A673 (cell line): Measurements from ENCODE around the gene CDX1. TPM values are rescaled to one million over a fixed set of nuclear protein-coding genes. Genes with fewer than 3 reads are reported as not detected.

ENCODE experiments used
- BruUV-seq: library from RNA; stranded (reverse); fragments of 400-500 nt; replicated peaks from 2 replicates; lab custom pipeline; 2021; lab: Mats Ljungman, UMichigan
- CTCF ChIA-PET: fragments of 300-600 bp; sonication (Branson Sonifier 250); formaldehyde crosslinking; loops from one replicate; lab custom pipeline; 2022; ENCODE audit warnings: antibody characterized with exemption; lab: Charles Lee
- POLR2A ChIA-PET: fragments of 300-600 bp; sonication (Branson Sonifier 250); formaldehyde crosslinking; loops from one replicate; lab custom pipeline; 2022; ENCODE audit warnings: antibody characterized with exemption; ENCODE audit not compliant: low non-redundant PET; lab: Charles Lee
- DNase-seq: peaks from one replicate; pipeline ENCODE4 v3.0.0-alpha.2; 2015; ENCODE audit warnings: low spot score
- H3K27ac ChIP-seq: fragments of 200-600 bp; sonication (generic); 2 replicates; pipeline ENCODE4 v1.5.1; 2016; ENCODE audit warnings: mixed run types, low read depth, mild to moderate bottlenecking, mixed read lengths, antibody characterized with exemption, low read length; ENCODE audit not compliant: poor library complexity, severe bottlenecking
- H3K27me3 ChIP-seq: fragments of 200-600 bp; sonication (generic); replicated peaks from 2 replicates; pipeline ENCODE4 v1.6.1; 2017; ENCODE audit warnings: mixed run types, low read depth, mild to moderate bottlenecking, mixed read lengths, antibody characterized with exemption, low read length; ENCODE audit not compliant: insufficient read depth, poor library complexity
- H3K36me3 ChIP-seq: fragments of 200-600 bp; sonication (generic); 2 replicates; pipeline ENCODE4 v1.6.1; 2016; ENCODE audit warnings: mixed run types, mild to moderate bottlenecking, mixed read lengths, antibody characterized with exemption, low read length; ENCODE audit not compliant: insufficient read depth, poor library complexity, severe bottlenecking
- H3K4me1 ChIP-seq: fragments of 200-600 bp; sonication (generic); 2 replicates; pipeline ENCODE4 v1.6.1; 2017; ENCODE audit warnings: mixed run types, mild to moderate bottlenecking, mixed read lengths, antibody characterized with exemption, low read length; ENCODE audit not compliant: insufficient read depth, poor library complexity, severe bottlenecking
- H3K4me3 ChIP-seq: fragments of 200-600 bp; sonication (generic); 2 replicates; pipeline ENCODE4 v1.5.1; 2016; ENCODE audit warnings: low read depth, mixed run types, mild to moderate bottlenecking, mixed read lengths, low read length; ENCODE audit not compliant: poor library complexity, severe bottlenecking
- H3K9me3 ChIP-seq: fragments of 200-600 bp; sonication (generic); 2 replicates; pipeline ENCODE4 v1.6.1; 2016; ENCODE audit warnings: mixed run types, low read depth, mild to moderate bottlenecking, mixed read lengths, antibody characterized with exemption, low read length; ENCODE audit not compliant: poor library complexity, severe bottlenecking
- EZH2 ChIP-seq: fragments of 200-600 bp; sonication (generic); IDR thresholded peaks from 2 replicates; pipeline ENCODE4 v1.6.1; 2017; ENCODE audit warnings: borderline replicate concordance, low read depth, mild to moderate bottlenecking, mixed read lengths, antibody characterized with exemption, low read length; ENCODE audit not compliant: poor library complexity, severe bottlenecking
- intact Hi-C: fragments of 100-400 bp; cut with micrococcal nuclease; formaldehyde crosslinking; loops from one replicate; pipeline ENCODE4 v1.10.0; 2022; ENCODE audit not compliant: unreplicated experiment
- total RNA-seq: library from RNA; stranded (reverse); gene quantifications from 2 replicates; pipeline ENCODE4 v1.2.3, GENCODE V29; 2021
- TF ChIP-seq, protein P1 (sequence below): fragments of 300-800, 200-600 bp; sonication (generic); conservative IDR thresholded peaks from 2 replicates; pipeline ENCODE4 v1.5.1; 2017; ENCODE audit warnings: low read depth, mild to moderate bottlenecking, antibody characterized with exemption, low read length, moderate library complexity, mixed read lengths

CDX1 gene
- total RNA-seq, 1 experiment from 2014 or later, result not detected

DNA sequence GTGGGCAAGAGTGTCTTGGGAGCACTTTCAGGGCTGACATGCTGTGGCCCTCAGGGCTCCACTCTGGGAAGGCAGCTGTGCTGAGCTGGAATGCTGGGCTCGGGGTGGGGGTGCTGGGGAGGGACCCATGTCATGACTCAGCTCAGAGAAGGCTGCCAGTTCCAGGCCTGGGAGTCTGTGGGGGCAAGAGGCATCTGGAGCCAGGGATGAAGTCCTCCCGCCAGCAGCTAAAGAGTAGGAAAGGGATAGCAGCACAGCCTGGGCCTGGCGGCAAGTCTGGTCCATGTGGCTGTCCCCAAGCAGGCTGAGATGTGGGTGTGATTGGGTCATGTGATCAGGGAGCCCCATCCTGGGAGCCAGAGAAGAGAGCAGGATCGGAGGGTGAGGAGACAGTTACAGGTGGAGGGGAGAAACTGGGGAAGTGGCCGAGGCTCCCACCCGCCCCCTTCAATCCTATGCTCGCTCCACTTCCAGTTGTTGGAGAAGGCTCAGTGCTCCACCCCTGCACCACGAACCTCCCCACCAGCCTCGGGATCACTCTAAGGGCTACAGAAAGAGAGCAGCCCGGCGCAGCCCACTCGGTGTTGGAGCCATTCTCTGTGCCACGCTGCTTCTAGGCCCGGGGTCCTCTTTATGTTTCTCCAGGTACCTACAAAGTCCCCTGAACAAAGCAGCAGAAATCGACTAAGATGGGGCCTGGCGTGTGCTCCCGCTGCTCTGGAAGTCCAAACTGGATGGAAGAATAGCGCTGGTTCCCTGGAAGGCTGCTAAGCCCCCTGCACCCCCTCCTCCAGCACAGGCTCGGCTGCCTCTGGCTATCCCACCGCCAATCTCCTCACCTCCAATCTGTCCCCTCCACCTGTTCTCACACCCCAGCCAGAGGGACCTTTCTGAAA lies 23.0 kb upstream of the CDX1 start:
- POLR2A ChIA-PET, result no interaction called here
- H3K36me3 ChIP-seq, result no peaks in the 10 kb centered on the region
- H3K9me3 ChIP-seq, result no peaks in the 10 kb centered on the region
- no peak for DNase-seq
- intact Hi-C loops, result loop anchor here (5.0 kb wide), 1 partner anchor 214 kb away; the partner anchor contains the start of gene TCOF1
- TF ChIP-seq, protein P1, sequence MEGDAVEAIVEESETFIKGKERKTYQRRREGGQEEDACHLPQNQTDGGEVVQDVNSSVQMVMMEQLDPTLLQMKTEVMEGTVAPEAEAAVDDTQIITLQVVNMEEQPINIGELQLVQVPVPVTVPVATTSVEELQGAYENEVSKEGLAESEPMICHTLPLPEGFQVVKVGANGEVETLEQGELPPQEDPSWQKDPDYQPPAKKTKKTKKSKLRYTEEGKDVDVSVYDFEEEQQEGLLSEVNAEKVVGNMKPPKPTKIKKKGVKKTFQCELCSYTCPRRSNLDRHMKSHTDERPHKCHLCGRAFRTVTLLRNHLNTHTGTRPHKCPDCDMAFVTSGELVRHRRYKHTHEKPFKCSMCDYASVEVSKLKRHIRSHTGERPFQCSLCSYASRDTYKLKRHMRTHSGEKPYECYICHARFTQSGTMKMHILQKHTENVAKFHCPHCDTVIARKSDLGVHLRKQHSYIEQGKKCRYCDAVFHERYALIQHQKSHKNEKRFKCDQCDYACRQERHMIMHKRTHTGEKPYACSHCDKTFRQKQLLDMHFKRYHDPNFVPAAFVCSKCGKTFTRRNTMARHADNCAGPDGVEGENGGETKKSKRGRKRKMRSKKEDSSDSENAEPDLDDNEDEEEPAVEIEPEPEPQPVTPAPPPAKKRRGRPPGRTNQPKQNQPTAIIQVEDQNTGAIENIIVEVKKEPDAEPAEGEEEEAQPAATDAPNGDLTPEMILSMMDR, result no peak
- TF ChIP-seq EZH2, result no peak
- no peaks in the 10 kb centered on the region for H3K27me3 ChIP-seq
- CTCF ChIA-PET, result no interaction called here
- no TSS peak for BruUV-seq
- peaks cover 38% of the 10 kb centered on the region for H3K4me1 ChIP-seq
- H3K27ac ChIP-seq, result peak overlapping the region; percentile 74
- no peak overlapping the region for H3K4me3 ChIP-seq

DNA sequence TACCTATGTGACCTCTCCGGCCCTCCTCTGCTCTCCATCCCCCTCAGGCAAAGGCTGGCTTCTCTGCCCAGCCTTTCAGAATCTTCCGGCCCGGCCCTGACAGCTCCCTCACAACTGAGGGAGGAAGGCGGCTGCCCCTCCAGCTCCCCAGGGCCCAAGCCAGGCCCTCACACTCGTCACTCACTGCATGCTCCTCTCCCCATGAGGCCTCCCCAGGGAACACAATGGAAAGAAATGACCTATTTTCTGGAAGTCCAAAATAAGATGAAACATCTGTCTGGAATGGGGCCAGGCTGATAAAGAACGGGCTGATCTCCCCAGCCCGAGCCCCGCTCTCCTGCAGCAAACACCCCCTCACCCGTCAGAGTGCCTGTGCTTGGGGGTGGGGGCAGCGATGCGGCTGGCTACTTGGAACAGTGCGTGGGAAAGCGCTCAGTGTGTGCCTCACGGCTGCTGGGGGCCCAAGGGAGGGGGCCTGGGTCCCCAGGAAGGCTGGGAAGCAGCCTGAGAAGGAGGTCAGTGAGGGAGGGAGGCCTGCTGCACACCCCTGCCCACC lies 22.3 kb upstream of the CDX1 start:
- intact Hi-C loops, result loop anchor here (5.0 kb wide), 1 partner anchor 213 kb away; the partner anchor contains the start of gene TCOF1
- TF ChIP-seq EZH2, result no peak
- TF ChIP-seq, protein P1, result no peak
- Histone ChIP-seq H3K27ac (peak overlapping the region; percentile 74), H3K27me3 (no peaks in the 10 kb centered on the region), H3K4me3 (no peak overlapping the region), H3K4me1 (peaks cover 33% of the 10 kb centered on the region), H3K9me3 (no peaks in the 10 kb centered on the region), H3K36me3 (no peaks in the 10 kb centered on the region)
- DNase-seq, result peak; percentile 72
- ChIA-PET POLR2A (no interaction called here), CTCF (no interaction called here)
- no TSS peak for BruUV-seq

DNA sequence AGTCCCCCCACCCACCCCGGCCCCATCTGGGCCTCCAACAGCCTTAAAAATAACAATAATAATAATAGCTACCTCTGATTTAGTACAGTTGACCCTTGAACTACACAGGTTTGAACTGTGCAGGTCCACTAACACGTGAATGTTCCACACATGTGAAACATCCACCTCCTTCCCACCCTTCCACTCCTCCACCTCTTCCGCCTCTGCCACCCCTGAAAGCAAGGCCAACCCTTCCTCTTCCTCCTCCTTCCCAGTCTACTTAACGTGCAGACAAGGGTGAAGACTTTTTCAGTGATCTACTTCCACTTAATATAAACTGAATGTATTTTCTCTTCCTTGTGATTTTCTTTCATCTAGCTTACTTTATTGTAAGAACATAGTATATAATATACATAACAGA lies 21.7 kb upstream of the CDX1 start:
- no peaks in the 10 kb centered on the region for H3K36me3 ChIP-seq

More for the DNA sequence above, 21.7 kb upstream of the CDX1 start:
- no peak for DNase-seq
- Histone ChIP-seq H3K27me3 (no peaks in the 10 kb centered on the region), H3K4me1 (peaks cover 33% of the 10 kb centered on the region), H3K27ac (peak overlapping the region; percentile 74), H3K9me3 (no peaks in the 10 kb centered on the region), H3K4me3 (no peak overlapping the region)
- POLR2A ChIA-PET, result no interaction called here
- TF ChIP-seq, protein P1, result no peak
- TF ChIP-seq EZH2, result no peak
- intact Hi-C loops, result loop anchor here (5.0 kb wide), 1 partner anchor 212 kb away; the partner anchor contains the start of gene TCOF1
- no TSS peak for BruUV-seq
- CTCF ChIA-PET, result no interaction called here
